HG03460 (cell line): ENCODE data around the gene CCDC18.
"Not testable (repeated sequence)": the region's sequence is repeated elsewhere in the genome, so short reads cannot be mapped to it uniquely, and the experiment has no call there.

Experiments
- ATAC-seq: cut with Tn5 transposase; IDR thresholded peaks from one replicate; pipeline ENCODE4 v1.9.1; 2021; ENCODE audit not compliant: unreplicated experiment

Gene CCDC18

DNA sequence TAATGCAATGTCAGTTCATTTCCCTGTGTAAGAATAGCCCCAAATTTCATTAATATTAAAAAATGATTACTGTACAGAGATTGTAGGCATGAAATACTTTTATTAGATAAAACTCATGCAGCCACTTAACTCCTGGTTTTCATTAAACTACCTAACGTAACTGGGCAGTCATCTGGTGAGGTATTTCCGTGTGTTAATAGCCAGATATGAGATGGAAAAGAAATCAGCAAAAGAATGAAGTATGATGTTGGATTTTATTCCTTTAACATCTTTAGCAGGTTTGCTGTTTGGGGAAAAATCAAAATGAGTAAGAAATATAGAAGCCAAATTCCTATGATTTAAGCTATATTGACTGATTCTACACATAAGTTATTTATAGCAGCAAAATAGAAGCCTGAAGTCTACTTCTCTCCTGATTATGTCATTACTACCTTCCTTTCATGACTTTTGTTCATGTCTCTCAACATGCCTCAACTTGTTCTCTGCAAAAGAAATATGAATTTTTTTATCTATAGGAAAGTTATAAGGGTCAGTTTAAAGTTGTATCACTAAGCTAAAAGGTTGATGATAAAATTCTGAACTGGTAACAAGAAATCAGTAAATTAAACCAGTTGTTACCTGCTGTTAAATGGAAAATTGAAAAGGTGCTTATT is 42.6 kb downstream of the CCDC18 start:
- no peak for ATAC-seq

DNA sequence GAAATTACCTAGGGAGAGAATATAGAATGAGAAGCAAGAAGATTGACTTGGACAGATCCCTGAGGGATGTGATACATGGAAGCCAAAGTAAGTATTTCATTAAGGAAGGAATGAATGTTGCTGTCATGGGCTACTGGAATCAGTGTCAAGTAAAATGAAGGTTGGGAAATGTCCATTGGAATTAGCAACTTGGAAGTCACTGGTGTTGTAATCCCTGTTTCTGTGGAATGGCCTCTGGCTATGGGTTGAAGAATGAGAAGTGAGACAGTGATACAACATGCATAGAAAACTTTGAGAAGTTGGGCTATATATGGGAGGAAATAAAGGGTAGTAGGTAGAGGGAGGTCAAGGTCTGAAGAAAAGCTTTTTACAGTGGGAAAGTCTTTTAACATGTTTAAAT is 54.7 kb downstream of the CCDC18 start:
- no peak for ATAC-seq

DNA sequence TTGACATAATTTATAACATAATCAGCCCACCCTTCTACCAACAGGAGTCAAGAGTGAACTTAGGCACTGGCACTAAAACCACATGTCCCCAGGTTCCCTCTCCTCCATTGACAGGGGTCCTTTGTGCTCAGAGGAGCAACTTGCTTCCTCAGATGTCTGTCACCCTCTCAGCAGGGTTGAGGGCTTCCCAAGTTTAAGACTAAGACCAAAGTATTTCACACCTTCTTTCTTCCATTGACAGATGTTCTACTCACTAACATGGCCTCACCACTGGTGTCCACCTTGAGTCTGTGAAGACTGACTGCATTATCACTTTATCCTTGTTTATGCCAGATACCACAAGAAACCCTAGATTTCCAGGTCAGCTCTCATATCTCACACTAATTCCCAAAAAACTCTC is 56.5 kb downstream of the CCDC18 start:
- no peak for ATAC-seq

DNA sequence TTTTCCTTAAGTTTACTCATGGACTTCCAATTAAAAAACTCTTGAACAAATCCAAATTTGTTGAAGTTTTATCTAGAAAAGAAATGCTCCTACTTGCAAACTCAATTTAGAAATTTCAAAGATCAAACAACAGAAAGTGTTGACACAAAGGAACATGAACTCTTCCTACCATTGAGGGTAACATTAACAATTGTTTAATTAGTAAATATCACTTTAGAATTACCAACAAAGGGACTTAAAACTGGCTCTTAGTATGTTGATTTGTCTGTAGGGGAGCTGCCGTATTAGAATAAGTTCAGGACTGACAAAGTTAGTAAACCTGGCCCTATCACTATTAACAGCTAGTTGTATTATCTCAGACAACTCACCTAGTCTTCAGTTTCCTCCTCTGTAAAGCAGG is 57.9 kb downstream of the CCDC18 start:
- ATAC-seq: no peak

DNA sequence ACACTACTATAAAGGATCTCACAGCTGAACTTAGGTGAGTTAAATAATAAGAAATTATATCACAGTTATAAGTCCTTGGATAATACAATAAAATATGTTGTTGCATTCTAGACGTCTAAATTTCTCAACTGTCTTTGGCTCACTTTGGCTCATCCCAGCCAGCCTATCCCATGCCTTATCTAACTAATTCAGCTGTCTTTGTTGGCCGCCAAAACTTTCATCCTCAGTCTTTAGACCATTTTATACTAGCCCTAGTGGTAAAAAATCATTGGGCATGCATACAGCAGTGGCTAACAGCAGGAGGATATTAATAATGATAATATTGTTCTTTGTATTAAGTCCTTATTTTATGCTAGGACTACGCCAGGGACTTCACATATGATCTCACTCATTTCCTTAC is 59.3 kb downstream of the CCDC18 start:
- ATAC-seq: no peak

DNA sequence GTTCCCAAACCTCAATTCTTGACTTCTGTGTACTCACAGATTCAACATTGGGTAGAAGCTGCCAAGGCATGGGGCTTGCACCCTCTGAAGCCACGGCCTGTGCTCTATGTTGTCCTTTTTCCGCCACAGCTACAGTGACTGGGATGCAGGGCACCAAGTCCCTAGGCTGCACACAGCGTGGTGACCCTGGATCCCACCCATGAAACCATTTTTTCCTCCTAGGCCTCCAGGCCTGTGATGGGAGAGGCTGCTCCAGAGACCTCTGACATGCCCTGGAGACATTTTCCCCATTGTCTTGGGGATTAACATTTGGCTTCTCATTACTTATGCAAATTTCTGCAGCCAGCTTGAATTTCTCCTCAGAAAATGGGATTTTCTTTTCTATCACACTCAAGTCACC is 62.7 kb downstream of the CCDC18 start:
- ATAC-seq: not testable (repeated sequence)

DNA sequence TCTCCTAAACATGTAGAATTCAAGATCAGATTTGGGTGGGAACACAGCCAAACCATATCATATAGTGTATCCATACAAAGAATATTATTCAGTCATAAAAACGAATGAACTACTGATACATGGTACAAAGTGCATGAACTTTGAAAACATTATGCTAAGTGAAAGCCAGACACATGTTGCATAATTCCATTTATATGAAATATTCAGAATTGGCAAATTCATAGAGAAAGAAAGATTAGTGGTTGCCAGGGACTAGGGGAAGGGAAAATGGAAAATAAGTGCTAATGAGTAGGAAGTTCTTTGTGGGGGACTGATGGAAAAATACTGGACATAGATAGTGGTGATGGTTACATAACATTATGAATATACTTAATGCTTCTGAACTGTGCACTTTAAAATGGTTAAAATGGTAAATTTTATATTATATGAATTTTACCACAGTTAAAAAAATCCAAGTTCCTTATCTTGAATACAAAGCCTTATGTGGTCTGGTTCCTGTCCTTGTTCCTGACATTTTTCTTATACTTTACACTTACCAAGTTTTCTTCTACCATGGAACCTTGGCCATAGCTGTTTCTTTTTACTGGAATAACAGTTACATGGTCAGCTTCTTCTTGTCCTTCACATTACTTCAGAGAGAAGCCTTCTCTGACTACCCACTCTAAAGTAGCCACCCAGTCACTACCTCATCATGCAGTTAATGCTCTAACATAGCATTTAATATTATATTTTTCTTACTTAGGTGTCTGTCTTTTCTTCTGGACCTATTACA is 64.0 kb downstream of the CCDC18 start:
- ATAC-seq: no peak

DNA sequence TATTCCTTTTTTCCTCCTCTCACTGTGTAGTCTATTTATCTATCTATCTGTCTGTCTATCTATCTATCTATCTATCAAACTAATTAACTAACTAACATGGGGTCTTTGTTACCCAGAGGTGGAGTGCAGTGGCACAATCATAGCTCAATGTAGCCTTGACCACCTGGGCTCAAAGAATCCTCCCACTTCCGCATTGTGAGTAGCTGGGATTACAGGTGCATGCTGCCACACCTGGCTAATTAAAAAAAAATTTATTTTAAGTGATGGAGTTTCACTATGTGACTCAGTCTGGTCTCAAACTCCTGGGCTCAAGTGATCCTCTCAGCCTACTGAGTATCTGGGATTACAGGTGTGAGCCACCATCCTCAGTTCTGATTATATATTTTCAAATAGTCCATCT is 71.4 kb downstream of the CCDC18 start:
- ATAC-seq: no peak

DNA sequence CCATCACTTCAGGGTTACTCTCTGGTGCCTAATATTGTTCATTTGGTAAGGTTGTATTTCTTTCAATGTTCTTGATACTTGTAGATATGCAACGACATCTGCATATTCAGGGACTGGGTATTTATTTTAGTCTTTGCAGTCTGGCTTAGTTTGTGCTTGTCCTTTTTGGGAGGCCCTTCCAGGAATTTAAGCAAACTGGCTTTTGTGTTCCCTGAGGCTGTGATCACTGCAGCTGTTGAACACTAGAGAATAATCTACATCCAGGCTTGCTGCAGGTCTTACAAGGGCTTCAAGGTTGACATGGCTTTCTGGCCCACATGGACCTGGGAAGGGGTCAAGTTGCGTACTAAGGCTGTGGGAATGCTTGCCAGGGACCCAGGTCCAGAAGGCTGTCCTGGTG is 72.1 kb downstream of the CCDC18 start:
- no peak for ATAC-seq

DNA sequence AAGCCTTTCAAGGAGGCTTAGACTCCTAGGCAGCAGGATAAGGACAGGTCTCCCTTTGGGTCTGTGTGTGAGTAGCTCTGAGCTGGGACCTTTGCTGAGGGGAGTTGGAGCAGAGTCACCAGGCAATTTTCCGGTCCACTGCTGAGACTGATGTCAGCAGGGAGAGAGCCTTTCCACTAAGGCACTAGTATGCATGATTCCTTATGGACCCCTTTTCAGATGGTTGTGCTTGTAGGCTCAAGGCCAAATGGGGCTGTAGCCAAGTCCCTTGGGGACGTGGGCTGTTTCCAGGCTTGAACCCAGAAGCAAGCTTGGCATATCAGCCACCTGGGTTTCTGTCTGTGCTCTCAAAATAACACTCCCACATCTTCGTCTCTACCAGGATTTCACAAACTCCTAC is 73.0 kb downstream of the CCDC18 start:
- no peak for ATAC-seq

DNA sequence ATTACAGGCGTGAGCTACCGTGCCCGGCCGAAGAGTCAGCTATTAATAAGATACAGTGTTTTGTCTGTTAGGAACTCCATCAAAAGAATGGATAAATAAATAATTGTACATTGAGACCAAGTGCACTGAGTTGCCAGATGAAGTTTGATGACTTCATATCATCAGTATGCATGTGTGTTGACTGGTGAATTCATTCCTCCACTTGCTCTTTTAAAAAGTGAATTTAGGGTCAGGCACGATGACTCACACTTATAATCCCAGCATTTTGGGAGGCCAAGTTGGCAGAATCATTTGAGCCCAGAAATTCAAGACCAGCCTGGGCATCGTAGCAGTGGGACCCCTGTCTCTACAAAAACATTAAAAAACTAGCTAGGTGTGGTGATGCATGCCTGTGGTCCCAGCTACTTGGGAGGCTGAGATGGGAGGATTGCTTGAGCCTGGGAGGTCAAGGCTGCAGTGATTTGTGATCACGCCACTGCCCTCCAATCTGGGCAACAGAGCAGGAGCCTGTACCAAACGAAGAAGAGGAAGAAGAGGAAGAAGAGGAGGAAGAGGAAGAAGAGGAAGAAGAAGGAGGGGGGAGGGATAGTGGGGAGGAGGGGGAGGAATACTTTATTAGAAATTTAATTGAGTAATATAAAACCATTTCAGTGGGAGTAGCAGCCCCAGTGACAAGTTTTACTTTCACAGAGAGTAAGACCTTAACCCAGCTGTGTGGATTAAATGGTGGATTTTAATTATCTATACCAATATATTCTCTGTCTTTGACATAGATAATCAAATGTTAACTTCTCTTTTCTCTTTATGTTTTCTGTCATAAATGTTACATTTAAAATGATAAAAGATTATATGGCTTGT is 74.9 kb downstream of the CCDC18 start:
- no peak for ATAC-seq

DNA sequence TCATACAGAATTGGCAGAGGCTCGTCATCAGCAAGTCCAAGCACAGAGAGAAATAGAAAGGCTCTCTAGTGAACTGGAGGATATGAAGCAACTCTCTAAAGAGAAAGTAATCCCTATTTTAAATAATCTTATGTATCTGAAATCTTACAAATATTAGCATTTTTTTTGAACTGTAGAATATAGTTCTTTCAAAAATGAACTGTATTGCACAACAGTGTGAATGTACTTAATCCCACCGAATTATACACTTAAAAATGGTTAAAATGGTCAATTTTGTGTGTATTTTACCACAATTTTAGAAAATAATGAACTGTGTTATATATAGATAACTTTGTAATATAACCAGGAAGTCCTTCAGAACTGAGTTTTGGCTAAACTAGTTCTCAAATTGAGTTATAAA is 75.9 kb downstream of the CCDC18 start:
- no peak for ATAC-seq

DNA sequence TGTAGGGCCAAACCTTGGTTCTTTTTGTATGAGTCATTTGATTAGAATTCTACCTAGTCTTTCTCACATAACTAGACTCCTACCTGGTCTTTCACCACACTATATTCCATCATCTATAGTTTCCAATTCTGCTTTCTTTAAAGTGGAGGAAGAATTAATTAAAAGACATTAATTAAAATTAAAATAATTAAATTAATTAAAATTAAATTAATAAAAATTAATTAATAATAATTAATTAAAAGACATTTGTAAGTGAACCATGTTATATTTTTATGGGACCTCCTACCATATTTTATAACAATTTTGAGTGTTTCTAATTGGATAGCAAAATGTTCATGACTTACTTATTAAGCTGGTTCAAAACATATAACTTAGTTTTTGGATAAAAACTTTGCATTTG is 77.4 kb downstream of the CCDC18 start:
- ATAC-seq: no peak

DNA sequence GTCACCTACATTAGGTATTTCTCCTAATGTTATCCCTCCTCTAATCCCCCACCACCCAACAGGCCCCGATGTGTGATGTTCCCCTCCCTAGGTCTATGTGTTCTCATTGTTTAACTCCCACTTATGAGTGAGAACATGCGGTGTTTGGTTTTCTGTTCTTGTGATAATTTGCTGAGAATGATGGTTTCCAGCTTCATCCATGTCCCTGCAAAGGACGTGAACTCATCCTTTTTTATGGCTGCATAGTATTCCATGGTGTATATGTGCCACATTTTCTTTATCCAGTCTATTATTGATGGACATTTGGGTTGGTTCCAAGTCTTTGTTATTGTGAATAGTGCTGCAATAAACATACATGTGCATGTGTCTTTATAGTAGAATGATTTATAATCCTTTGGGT is 80.2 kb downstream of the CCDC18 start:
- ATAC-seq: not testable (repeated sequence)

DNA sequence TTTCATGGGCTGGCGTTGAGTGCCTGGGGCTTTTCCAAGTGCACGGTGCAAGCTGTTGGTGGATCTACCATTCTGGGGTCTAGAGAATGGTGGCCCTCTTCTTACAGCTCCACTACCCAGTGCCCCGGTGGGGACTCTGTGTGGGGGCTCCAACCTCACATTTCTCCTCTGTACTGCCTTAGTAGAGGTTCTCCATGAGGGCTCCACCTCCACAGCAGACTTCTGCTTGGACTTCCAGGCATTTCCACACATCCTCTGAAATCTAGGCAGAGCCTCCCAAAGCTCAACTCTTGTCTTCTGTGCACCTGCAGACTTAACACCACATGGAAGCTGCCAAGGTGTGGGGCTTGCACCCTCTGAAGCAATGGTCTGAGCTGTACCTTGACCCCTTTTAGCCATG is 82.1 kb downstream of the CCDC18 start:
- ATAC-seq: no peak

DNA sequence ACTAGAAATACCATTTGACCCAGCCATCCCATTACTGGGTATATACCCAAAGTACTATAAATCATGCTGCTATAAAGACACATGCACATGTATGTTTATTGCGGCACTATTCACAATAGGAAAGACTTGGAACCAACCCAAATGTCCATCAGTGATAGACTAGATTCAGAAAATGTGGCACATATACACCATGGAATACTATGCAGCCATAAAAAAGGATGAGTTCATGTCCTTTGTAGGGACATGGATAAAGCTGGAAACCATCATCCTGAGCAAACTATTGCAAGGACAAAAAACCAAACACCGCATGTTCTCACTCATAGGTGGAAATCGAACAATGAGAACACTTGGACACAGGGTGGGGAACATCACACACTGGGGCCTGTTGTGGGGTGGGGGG is 88.4 kb downstream of the CCDC18 start:
- not testable (repeated sequence) for ATAC-seq

DNA sequence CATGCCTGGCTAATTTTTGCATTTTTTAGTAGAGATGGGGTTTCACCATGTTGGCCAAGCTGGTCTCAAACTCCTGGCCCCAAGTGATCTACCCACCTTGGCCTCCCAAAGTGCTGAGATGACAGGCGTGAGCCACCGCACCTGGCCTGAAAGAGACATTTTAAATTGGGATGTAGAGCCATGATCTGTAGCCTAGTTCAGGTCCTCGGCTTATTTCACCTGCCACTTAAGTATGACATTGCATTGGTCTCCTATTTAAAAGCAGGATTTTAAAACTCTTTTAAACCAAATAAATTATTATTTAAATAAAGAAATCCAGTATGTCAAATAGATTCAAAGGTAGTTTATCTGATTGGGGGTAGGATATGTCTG is 94.7 kb downstream of the CCDC18 start:
- ATAC-seq: not testable (repeated sequence)

DNA sequence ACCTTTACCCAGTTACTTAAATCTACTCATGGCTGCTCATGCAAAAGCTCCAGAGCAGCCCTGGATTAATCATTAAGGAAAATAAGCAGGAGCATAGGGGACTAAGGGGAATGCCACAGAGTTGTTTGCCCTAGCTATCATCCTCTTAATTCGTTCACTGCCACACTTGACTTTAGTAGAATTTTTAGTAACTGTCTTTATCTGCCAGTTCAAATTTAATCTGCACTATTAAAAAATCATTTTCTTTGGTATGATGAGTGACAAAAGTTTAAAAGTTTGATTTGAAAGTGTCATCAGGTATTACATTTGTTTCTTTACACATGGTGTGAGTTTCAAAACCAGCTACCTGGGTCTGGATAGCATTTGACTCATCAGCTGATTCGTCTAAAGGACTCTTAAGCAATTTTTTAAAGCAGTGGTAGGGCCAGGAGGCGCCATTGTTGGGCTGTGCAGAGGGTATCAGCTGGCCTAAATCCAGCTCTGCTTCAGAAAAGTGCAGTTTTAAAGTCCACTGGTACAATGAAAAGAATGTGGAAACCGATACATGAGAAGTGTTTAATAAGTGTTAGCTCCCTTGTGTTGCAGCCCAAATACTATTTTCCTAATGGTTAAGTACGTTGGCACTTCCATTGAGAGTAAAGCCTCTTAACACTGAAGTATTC is 95.2 kb downstream of the CCDC18 start:
- no peak for ATAC-seq

DNA sequence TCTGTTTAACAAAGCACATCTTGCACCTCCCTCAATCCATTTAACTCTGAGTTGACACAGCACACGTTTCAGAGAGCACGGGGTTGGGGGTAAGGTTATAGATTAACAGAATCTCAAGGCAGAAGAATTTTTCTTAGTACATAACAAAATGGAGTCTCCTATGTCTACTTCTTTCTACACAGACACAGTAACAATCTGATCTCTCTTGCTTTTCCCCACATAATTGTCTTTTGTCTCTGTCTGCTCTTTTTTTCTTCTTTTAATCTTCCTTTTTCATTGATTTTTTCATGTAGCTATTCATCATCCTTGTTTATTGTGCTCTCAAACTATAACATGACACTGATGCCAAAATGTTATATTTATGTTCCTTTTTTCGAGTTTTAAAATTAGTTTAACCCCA is 97.0 kb downstream of the CCDC18 start:
- ATAC-seq: not testable (repeated sequence)

DNA sequence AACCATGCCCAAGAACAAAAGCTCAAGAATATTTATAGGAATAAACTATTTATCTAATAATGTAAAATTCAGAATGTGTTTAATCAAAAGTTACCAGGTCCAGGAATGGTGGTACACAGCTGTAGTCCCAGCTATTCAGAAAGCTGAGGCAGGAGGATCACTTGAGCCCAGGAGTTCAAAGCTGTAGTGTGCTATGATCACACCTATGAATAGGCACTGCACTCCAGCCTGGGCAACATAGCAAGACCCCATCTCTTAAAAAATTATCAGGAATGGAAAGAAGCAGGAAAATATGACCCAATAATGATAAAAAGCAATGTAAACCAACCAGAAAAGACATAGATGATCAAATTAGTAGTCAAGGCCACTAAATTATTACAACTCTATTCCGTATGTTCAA is 103.0 kb downstream of the CCDC18 start:
- ATAC-seq: no peak

DNA sequence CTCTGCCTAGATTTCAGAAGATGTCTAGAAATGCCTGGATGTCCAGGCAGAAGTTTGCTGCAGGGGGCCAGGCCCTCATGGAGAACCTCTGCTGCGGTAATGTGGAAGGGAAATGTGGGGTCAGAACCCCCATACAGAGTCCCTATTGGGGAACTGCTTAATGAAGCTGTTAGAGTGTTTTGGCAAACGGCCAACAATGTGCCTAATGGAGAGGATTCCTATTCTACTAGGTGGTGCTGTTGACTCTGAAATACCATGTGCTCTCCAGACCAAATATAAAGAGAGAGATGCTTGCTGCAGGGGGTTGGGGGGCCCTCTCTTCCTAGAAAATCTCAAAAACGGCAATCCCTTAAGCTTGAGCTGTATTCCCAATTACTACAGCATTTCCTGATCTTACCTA is 108.0 kb downstream of the CCDC18 start:
- ATAC-seq: no peak
